ENCODE data around the gene PCDH10.

The PCDH10 gene

GRCh38 chr4:133145758-133146573, 3.1 kb upstream of the PCDH10 start:
- no peaks in the 10 kb centered on the region for H3K36me3 ChIP-seq (ENCODE audit: control insufficient read depth in 4 of 4, insufficient read depth in 4 of 4, low read length in 3 of 4)
- H3K4me1 ChIP-seq (ENCODE audit: control extremely low read depth in 1 of 4, control insufficient read depth in 4 of 4, insufficient read depth in 4 of 4, low read length in 3 of 4), result peaks cover 15 to 50% (median 39%) of the 10 kb centered on the region in 4 experiments
- peak overlapping the region in 2 of 7 experiments; percentile 8 to 54 for H3K4me3 ChIP-seq (ENCODE audit: control insufficient read depth in 1 of 7, extremely low read depth in 1 of 7, insufficient read depth in 4 of 7, low read depth in 2 of 7, low read length in 6 of 7)
- no peaks in the 10 kb centered on the region for H3K9me3 ChIP-seq (ENCODE audit: control extremely low read depth in 1 of 5, control insufficient read depth in 4 of 5, insufficient read depth in 2 of 5, low read depth in 1 of 5, low read length in 4 of 5)
- ChIA-PET CTCF (interaction anchor here (0.7 to 1.9 kb wide), 9 partner anchors 9 to 1758 kb away, joined by 3 to 6 read pairs (median 4); no protein-coding TSS in a partner anchor), POLR2A (interaction anchor here (0.6 kb wide), 1 partner anchor 621 kb away, joined by 4 read pairs; no protein-coding TSS in a partner anchor)
- peaks cover 12 to 86% (median 52%) of the 10 kb centered on the region in 5 experiments for H3K27me3 ChIP-seq (replicated peaks in 2 of 5; ENCODE audit: control insufficient read depth in 4 of 5, insufficient read depth in 5 of 5, low read length in 4 of 5)
- no peak for DNase-seq
- 0% methylated on average over 4 of the region's 10 CpGs for WGBS (ENCODE audit: insufficient coverage)
- no peak overlapping the region for H3K27ac ChIP-seq (ENCODE audit: insufficient read depth in 1 of 2, low read depth in 1 of 2, low read length in 2 of 2, poor library complexity in 1 of 2, severe bottlenecking in 2 of 2)

- POLR2A ChIA-PET, result interaction anchor here (0.6 kb wide), 1 partner anchor 620 kb away, joined by 4 read pairs; no protein-coding TSS in a partner anchor
- H3K4me3 ChIP-seq (ENCODE audit: control insufficient read depth in 1 of 7, extremely low read depth in 1 of 7, insufficient read depth in 4 of 7, low read depth in 2 of 7, low read length in 6 of 7), result peak overlapping the region in 4 of 7 experiments; percentile 11 to 54 (median 30)
Observed at GRCh38 chr4:133146574-133147241, 2.4 kb upstream of the PCDH10 start.

GRCh38 chr4:133147286-133147821, 1.7 kb upstream of the PCDH10 start:
- no peaks in the 10 kb centered on the region for H3K36me3 ChIP-seq (ENCODE audit: control insufficient read depth in 4 of 4, insufficient read depth in 4 of 4, low read length in 3 of 4)
- DNase-seq, result peak in 1 of 3 donors; percentile 20
- ChIA-PET POLR2A (no interaction called here), CTCF (interaction anchor here (1.0 to 1.9 kb wide), 7 partner anchors 8 to 1756 kb away, joined by 3 to 6 read pairs (median 3); no protein-coding TSS in a partner anchor)
- H3K27me3 ChIP-seq (replicated peaks in 2 of 5; ENCODE audit: control insufficient read depth in 4 of 5, insufficient read depth in 5 of 5, low read length in 4 of 5), result peaks cover 12 to 91% (median 63%) of the 10 kb centered on the region in 5 experiments
- H3K9me3 ChIP-seq (ENCODE audit: control extremely low read depth in 1 of 5, control insufficient read depth in 4 of 5, insufficient read depth in 2 of 5, low read depth in 1 of 5, low read length in 4 of 5), result no peaks in the 10 kb centered on the region
- WGBS (ENCODE audit: insufficient coverage), result 2% methylated on average over 17 of the region's 23 CpGs
- no peak overlapping the region for H3K27ac ChIP-seq (ENCODE audit: insufficient read depth in 1 of 2, low read depth in 1 of 2, low read length in 2 of 2, poor library complexity in 1 of 2, severe bottlenecking in 2 of 2)
- peak overlapping the region in 4 of 7 experiments; percentile 7 to 48 (median 12) for H3K4me3 ChIP-seq (ENCODE audit: control insufficient read depth in 1 of 7, extremely low read depth in 1 of 7, insufficient read depth in 4 of 7, low read depth in 2 of 7, low read length in 6 of 7)
- H3K4me1 ChIP-seq (ENCODE audit: control extremely low read depth in 1 of 4, control insufficient read depth in 4 of 4, insufficient read depth in 4 of 4, low read length in 3 of 4), result peaks cover 15 to 64% (median 52%) of the 10 kb centered on the region in 4 experiments

More at GRCh38 chr4:133146574-133147241, 2.4 kb upstream of the PCDH10 start:
- Histone ChIP-seq H3K36me3 (ENCODE audit: control insufficient read depth in 4 of 4, insufficient read depth in 4 of 4, low read length in 3 of 4) (no peaks in the 10 kb centered on the region), H3K27me3 (replicated peaks in 2 of 5; ENCODE audit: control insufficient read depth in 4 of 5, insufficient read depth in 5 of 5, low read length in 4 of 5) (peaks cover 12 to 89% (median 59%) of the 10 kb centered on the region in 5 experiments), H3K9me3 (ENCODE audit: control extremely low read depth in 1 of 5, control insufficient read depth in 4 of 5, insufficient read depth in 2 of 5, low read depth in 1 of 5, low read length in 4 of 5) (no peaks in the 10 kb centered on the region), H3K4me1 (ENCODE audit: control extremely low read depth in 1 of 4, control insufficient read depth in 4 of 4, insufficient read depth in 4 of 4, low read length in 3 of 4) (peaks cover 15 to 58% (median 46%) of the 10 kb centered on the region in 4 experiments), H3K27ac (ENCODE audit: insufficient read depth in 1 of 2, low read depth in 1 of 2, low read length in 2 of 2, poor library complexity in 1 of 2, severe bottlenecking in 2 of 2) (no peak overlapping the region)
- CTCF ChIA-PET, result interaction anchor here (0.8 to 1.9 kb wide), 8 partner anchors 8 to 1757 kb away, joined by 3 to 6 read pairs (median 4); no protein-coding TSS in a partner anchor
- peak; percentile 57 to 76 (median 70) for DNase-seq
- WGBS (ENCODE audit: insufficient coverage), result 1% methylated on average over 20 of the region's 29 CpGs

- peak overlapping the region in 5 of 7 experiments; percentile 50 to 71 (median 61) for H3K4me3 ChIP-seq (ENCODE audit: control insufficient read depth in 1 of 7, extremely low read depth in 1 of 7, insufficient read depth in 4 of 7, low read depth in 2 of 7, low read length in 6 of 7)
- H3K36me3 ChIP-seq (ENCODE audit: control insufficient read depth in 4 of 4, insufficient read depth in 4 of 4, low read length in 3 of 4), result no peaks in the 10 kb centered on the region
- peaks cover 16 to 96% (median 67%) of the 10 kb centered on the region in 5 experiments for H3K27me3 ChIP-seq (replicated peaks in 2 of 5; ENCODE audit: control insufficient read depth in 4 of 5, insufficient read depth in 5 of 5, low read length in 4 of 5)
- DNase-seq, result peak in 2 of 3 donors; percentile 33 to 41
- WGBS (ENCODE audit: insufficient coverage), result 1% methylated on average over 40 of the region's 54 CpGs
- ChIA-PET CTCF (interaction anchor here (0.7 to 1.9 kb wide), 2 partner anchors 8 to 336 kb away, joined by 3 to 5 read pairs; no protein-coding TSS in a partner anchor), POLR2A (no interaction called here)
- no peaks in the 10 kb centered on the region for H3K9me3 ChIP-seq (ENCODE audit: control extremely low read depth in 1 of 5, control insufficient read depth in 4 of 5, insufficient read depth in 2 of 5, low read depth in 1 of 5, low read length in 4 of 5)
- H3K4me1 ChIP-seq (ENCODE audit: control extremely low read depth in 1 of 4, control insufficient read depth in 4 of 4, insufficient read depth in 4 of 4, low read length in 3 of 4), result peaks cover 15 to 67% (median 57%) of the 10 kb centered on the region in 4 experiments
- H3K27ac ChIP-seq (ENCODE audit: insufficient read depth in 1 of 2, low read depth in 1 of 2, low read length in 2 of 2, poor library complexity in 1 of 2, severe bottlenecking in 2 of 2), result no peak overlapping the region
Observed at GRCh38 chr4:133147921-133148689, 989 bp upstream of the PCDH10 start.

- Histone ChIP-seq H3K36me3 (ENCODE audit: control insufficient read depth in 4 of 4, insufficient read depth in 4 of 4, low read length in 3 of 4) (no peaks in the 10 kb centered on the region), H3K9me3 (ENCODE audit: control extremely low read depth in 1 of 5, control insufficient read depth in 4 of 5, insufficient read depth in 2 of 5, low read depth in 1 of 5, low read length in 4 of 5) (no peaks in the 10 kb centered on the region), H3K4me3 (ENCODE audit: control insufficient read depth in 1 of 7, extremely low read depth in 1 of 7, insufficient read depth in 4 of 7, low read depth in 2 of 7, low read length in 6 of 7) (peak overlapping the region in 6 of 7 experiments; percentile 26 to 71 (median 52)), H3K4me1 (ENCODE audit: control extremely low read depth in 1 of 4, control insufficient read depth in 4 of 4, insufficient read depth in 4 of 4, low read length in 3 of 4) (peaks cover 15 to 69% (median 57%) of the 10 kb centered on the region in 4 experiments), H3K27ac (ENCODE audit: insufficient read depth in 1 of 2, low read depth in 1 of 2, low read length in 2 of 2, poor library complexity in 1 of 2, severe bottlenecking in 2 of 2) (no peak overlapping the region), H3K27me3 (replicated peaks in 2 of 5; ENCODE audit: control insufficient read depth in 4 of 5, insufficient read depth in 5 of 5, low read length in 4 of 5) (peaks cover 17 to 100% (median 73%) of the 10 kb centered on the region in 5 experiments)
- ChIA-PET CTCF (no interaction called here), POLR2A (no interaction called here)
- DNase-seq, result no peak
- 5% methylated on average over 7 of the region's 8 CpGs for WGBS (ENCODE audit: insufficient coverage)
Observed at GRCh38 chr4:133149364-133149695, 236 bp downstream of the PCDH10 start.

- H3K27ac ChIP-seq (ENCODE audit: insufficient read depth in 1 of 2, low read depth in 1 of 2, low read length in 2 of 2, poor library complexity in 1 of 2, severe bottlenecking in 2 of 2), result no peak overlapping the region
- WGBS (ENCODE audit: insufficient coverage), result 3% methylated on average over 16 of the region's 17 CpGs
- no peak for DNase-seq
- H3K4me3 ChIP-seq (ENCODE audit: control insufficient read depth in 1 of 7, extremely low read depth in 1 of 7, insufficient read depth in 4 of 7, low read depth in 2 of 7, low read length in 6 of 7), result peak overlapping the region in 1 of 7 experiments; percentile 54
- no peaks in the 10 kb centered on the region for H3K9me3 ChIP-seq (ENCODE audit: control extremely low read depth in 1 of 5, control insufficient read depth in 4 of 5, insufficient read depth in 2 of 5, low read depth in 1 of 5, low read length in 4 of 5)
- ChIA-PET CTCF (interaction anchor here (1.2 kb wide), 1 partner anchor 25 kb away, joined by 4 read pairs; no protein-coding TSS in a partner anchor), POLR2A (no interaction called here)
- no peaks in the 10 kb centered on the region for H3K36me3 ChIP-seq (ENCODE audit: control insufficient read depth in 4 of 4, insufficient read depth in 4 of 4, low read length in 3 of 4)
- peaks cover 16 to 93% (median 73%) of the 10 kb centered on the region in 5 experiments for H3K27me3 ChIP-seq (replicated peaks in 2 of 5; ENCODE audit: control insufficient read depth in 4 of 5, insufficient read depth in 5 of 5, low read length in 4 of 5)
- H3K4me1 ChIP-seq (ENCODE audit: control extremely low read depth in 1 of 4, control insufficient read depth in 4 of 4, insufficient read depth in 4 of 4, low read length in 3 of 4), result peaks cover 15 to 74% (median 57%) of the 10 kb centered on the region in 4 experiments
Observed at GRCh38 chr4:133149932-133150471, 908 bp downstream of the PCDH10 start.
